IgD-negative memory B cell (primary cell): Measurements from ENCODE around the gene METTL8. TPM values are rescaled to one million over a fixed set of nuclear protein-coding genes. Genes with fewer than 3 reads are reported as not detected.
A peak's percentile ranks its signal among the peaks of the same experiment; 100 is the strongest.
"Not testable (repeated sequence)": the region's sequence is repeated elsewhere in the genome, so short reads cannot be mapped to it uniquely, and the experiment has no call there.

Experiments
- H3K27ac Mint-ChIP-seq, 3 donors: one replicate each; pipeline ENCODE4 v1.8.0; 2020 to 2022; ENCODE audit warnings: mild to moderate bottlenecking in 3 of 3, mixed read lengths in 3 of 3, moderate library complexity in 1 of 3
- H3K27me3 Mint-ChIP-seq: one replicate; pipeline ENCODE4 v1.8.0; 2021; ENCODE audit warnings: mixed read lengths
- H3K36me3 Mint-ChIP-seq: one replicate; pipeline ENCODE4 v1.8.0; 2020; ENCODE audit warnings: mild to moderate bottlenecking, mixed read lengths
- H3K4me1 Mint-ChIP-seq, 3 donors: one replicate each; pipeline ENCODE4 v1.8.0; 2020 to 2022; ENCODE audit warnings: mixed read lengths in 3 of 3, mild to moderate bottlenecking in 1 of 3
- H3K4me3 Mint-ChIP-seq, 4 donors: one replicate each; pipeline ENCODE4 v1.8.0; 2020 to 2022; ENCODE audit warnings: mild to moderate bottlenecking in 4 of 4, mixed read lengths in 4 of 4, moderate library complexity in 3 of 4
- H3K9me3 Mint-ChIP-seq, 3 donors: one replicate each; pipeline ENCODE4 v1.8.0; 2020 to 2021; ENCODE audit warnings: mixed read lengths in 3 of 3, mild to moderate bottlenecking in 1 of 3
- polyA plus RNA-seq: library from polyadenylated mRNA; unstranded; fragments of 300-500 nt; fragmentation: Illumina TruSeq; gene quantifications from one replicate; pipeline ENCODE4 v1.2.3, GENCODE V29; 2021

METTL8 gene
- polyA plus RNA-seq, 1 donor from 2014 or later, result 99.3 TPM

DNA sequence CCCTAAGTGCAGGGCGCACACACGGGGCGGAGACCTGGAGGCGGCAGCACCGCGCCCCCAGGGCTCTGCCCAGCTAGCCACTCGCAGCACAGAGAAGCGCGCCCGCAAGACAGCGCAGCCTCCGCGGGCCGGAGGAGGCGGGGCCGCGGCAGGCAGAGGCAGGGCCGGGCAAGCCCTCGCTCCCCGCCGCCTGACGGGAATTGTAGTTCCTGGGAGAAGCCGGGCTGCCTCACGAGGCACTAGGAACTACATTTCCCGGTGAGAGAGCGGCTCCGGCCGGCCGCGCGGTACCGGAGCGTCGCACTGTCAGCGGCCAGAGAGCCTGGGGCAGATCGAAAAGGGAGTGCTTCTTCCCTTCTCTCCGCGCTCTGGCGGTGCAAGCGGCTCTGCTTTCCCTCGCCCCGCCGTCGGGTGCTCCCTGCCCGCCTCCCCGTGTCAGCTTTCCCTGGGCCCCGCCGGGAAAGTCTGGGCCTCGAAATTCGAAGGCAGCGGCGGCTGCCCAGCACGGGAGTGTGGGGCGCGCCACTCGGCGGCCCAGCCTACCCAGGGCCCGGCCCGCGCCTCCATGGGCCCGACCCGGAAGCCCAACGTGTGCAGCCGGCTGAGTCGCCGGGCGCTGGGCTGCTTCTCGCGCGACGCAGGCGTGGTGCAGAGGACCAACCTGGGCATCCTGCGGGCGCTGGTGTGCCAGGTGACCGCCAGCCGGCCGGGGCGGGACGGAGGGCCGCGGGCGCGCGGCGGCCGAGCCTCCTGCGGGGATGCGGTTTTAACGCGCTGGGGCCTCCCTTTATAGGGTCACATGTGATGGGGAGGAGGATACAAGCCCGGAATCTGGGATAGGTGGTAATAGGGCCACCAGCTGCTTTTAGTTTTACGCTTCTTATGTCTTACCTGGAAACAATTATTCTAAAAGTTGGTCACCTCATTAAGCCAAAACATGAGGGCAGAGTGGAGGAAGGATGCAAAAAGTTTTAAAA is 511 bp upstream of the METTL8 start, which contains the start of gene DCAF17:
TSS of gene DCAF17 (plus strand) at position 214 of the 977 bp plus-strand sequence. CDS start at position 566, 352 bp downstream.
- Mint-ChIP-seq H3K36me3 (peaks cover 14% of the 10 kb centered on the region), H3K27me3 (no peaks in the 10 kb centered on the region), H3K9me3 (peaks cover 0 to 5% (median 0%) of the 10 kb centered on the region in 3 donors), H3K4me1 (peaks cover 21 to 25% (median 23%) of the 10 kb centered on the region in 3 donors), H3K4me3 (peak within 1 kb of the TSS; percentile 80 to 99 (median 94)), H3K27ac (peak within 1 kb of the TSS; percentile 64 to 92 (median 92))

DNA sequence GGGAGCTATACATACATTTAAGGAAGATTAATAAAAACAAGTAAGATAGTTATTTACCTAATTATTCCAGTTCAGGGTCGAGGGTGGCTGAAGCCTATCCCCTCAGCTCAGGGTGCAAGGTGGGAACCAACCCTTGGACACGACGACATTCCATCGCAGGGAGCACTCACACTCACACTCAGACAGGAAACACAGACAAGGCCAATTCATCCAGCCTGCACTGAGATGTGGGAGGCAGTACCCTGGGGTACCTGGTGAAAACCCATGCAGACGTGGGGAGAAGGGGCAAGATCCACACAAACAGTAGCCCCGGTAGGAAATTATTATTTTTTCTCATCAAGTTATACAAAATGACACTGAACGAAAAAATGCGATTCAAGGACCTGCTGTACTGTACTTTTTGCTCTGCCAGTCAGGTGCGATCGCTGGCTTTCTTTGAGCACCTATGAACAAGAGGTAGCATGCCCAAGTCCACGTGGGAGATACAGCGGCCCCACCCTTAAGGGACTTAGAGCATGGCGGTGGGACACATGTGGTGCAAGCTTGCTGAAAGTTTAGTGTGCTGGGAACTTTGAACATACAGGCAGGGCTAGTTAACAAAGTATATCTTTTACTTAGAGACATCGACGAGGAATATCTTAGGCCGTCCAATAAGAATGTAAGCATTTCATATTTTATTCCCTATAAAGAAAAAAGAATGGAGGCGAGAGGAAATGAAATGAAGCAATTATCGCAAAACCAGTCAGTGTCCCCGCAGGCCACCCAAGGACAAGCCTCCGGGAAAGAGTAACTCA is 624 bp downstream of the METTL8 start:
- peaks cover 12% of the 10 kb centered on the region for H3K36me3 Mint-ChIP-seq
- H3K27me3 Mint-ChIP-seq, result no peaks in the 10 kb centered on the region

DNA sequence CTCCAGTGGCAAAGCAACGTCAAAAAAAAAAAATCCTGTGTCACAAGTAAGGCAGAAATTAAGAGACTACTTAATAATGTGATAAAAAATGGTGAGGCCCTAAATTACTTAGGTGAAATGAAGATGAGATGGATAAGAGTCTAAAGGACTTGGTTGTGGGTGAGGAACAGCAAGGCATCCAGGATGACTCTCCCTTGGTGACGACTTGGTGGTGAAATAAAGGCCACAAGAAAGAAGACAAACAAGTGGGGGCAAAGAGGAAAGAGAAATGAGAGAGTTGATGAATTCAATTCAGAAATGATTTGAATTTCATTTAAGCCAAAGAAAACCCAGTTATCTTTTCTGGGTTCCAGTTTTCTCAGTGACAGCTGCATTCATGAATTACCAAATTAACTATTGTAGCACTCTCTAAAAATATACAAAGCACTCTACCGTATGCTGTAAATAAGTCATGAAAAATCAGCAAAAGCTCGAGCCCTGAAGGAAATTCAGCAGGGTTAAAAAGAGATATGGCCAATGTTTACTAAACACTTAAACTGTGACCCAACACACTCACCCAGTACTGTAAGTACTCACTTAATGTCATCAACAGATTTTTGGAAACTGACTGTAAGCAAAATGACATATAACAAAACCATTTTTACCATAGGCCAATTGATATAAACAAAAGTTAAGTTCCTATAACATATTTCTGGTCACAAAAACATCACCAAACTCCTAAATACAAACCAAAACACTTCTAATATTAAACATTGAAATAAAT is 1.4 kb downstream of the METTL8 start:
- H3K27me3 Mint-ChIP-seq, result no peaks in the 10 kb centered on the region
- peak overlapping the region; percentile 80 to 99 (median 94) for H3K4me3 Mint-ChIP-seq
- H3K36me3 Mint-ChIP-seq, result peaks cover 9% of the 10 kb centered on the region
- peaks cover 9 to 25% (median 23%) of the 10 kb centered on the region in 3 donors for H3K4me1 Mint-ChIP-seq
- peaks cover 0 to 5% (median 0%) of the 10 kb centered on the region in 3 donors for H3K9me3 Mint-ChIP-seq
- peak overlapping the region in 2 of 3 donors; percentile 64 to 92 for H3K27ac Mint-ChIP-seq

More for the DNA sequence above, 624 bp downstream of the METTL8 start:
- Mint-ChIP-seq H3K9me3 (peaks cover 0 to 5% (median 0%) of the 10 kb centered on the region in 3 donors), H3K4me1 (peaks cover 12 to 23% (median 23%) of the 10 kb centered on the region in 3 donors), H3K4me3 (peak overlapping the region; percentile 80 to 99 (median 94)), H3K27ac (peak overlapping the region; percentile 64 to 92 (median 92))

DNA sequence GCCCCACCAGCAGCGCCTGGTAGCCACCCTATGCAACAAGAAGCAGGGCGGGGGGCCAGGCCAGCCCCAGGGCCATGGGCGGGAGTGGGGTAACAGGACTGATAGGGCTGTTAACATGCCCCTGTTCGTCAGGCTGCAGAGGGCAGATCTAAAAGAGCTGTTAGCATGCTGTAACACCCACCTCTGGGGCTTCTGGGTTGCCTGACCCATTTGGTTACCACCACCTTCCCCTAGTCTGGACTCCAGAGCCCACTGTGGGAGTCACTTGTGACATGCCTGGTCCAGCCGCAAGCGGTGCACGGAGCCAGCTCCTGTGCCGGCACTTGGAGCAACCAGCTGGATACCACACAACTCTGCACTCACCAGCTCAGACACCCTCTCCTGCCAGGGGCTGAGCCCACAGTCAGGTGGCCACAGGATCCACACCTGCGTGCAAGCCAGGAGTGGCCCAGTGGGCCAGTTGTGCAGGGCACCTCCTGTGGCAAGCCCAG is 2.1 kb downstream of the METTL8 start:
- Mint-ChIP-seq H3K4me3 (peak overlapping the region in 1 of 4 donors; percentile 80), H3K27me3 (no peaks in the 10 kb centered on the region), H3K4me1 (peaks cover 10 to 29% (median 22%) of the 10 kb centered on the region in 3 donors), H3K36me3 (peaks cover 7% of the 10 kb centered on the region), H3K9me3 (peaks cover 0 to 5% (median 0%) of the 10 kb centered on the region in 3 donors), H3K27ac (peak overlapping the region in 1 of 3 donors; percentile 16)

DNA sequence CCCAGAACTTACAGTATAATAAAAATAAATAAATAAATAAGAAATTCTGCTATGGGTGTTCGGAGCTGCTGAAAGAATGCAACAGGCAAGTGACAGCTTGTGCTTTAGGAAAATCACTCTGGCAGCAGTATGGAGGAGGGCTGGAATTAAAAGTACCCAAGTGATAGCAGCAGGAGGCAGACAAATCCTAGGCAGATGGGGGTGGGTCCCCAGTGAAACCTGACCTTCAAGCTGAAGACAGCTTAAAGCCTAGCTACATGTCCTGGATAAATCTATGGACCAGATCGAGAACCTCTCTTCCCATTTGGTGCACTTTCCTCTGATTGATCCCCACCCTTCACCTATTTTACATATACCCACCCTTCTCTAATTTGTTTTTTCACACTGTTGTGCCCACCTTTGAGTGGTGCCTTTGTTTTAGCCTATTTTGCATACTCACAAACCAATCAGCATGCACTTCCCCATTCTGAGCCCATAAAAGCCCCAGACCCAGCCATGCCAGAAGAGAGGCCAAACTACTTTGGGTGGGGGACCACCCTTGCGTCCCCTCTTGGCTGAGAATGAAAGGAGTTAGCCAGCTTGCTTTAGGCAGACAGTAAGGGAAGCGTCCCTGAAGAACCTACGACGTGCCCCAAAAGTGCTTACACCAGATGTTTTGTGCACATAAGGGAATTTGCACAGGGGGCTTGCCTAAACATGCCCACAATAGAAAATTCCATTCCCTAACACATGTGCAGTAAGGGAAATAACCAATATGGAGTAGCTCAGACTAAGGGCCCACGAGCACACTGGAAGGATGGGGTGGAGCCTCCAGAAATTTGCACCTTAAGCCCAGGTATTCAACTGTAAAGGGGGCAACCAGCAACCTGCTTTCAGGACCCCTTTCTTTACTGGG is 3.0 kb downstream of the METTL8 start:
- Mint-ChIP-seq H3K36me3 (peaks cover 3% of the 10 kb centered on the region), H3K4me1 (peaks cover 10 to 29% (median 21%) of the 10 kb centered on the region in 3 donors), H3K4me3 (no peak overlapping the region), H3K9me3 (peaks cover 0 to 5% (median 0%) of the 10 kb centered on the region in 3 donors), H3K27me3 (no peaks in the 10 kb centered on the region), H3K27ac (no peak overlapping the region)

DNA sequence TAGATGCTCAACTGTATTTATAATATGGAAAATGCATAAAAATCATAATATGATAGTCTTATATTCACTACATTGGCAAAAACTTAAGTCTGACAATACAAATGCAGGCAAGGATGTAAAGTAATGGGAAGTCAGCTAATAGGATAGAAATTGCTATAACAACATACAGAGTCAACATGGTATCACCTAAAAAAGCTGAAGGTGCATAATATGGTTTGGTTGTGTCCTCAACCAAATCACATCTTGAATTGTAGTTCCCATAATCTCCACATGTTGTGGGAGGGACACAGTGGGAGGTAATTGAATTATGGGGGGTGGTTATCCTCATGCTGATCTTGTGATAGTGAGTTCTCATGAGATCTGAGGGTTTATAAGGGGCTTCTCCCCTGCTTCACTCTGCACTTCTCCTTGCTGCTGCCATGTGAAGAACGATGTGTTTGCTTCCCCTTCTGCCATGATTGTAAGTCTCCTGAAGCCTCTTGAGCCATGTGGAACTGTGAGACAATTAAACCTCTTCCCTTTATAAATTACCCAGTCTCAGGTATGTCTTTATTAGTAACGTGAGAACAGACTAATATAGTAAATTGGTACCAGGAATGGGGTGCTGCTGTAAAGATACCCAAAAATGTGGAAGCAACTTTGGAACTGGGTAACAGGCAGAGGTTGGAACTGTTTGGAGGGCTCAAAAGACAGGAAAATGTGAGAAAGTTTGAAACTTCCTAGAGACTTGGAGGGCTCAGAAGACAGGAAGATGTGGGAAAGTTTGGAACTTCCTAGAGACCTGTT is 10.9 kb downstream of the METTL8 start:
- H3K27ac Mint-ChIP-seq, H3K36me3 Mint-ChIP-seq, H3K27me3 Mint-ChIP-seq, H3K4me3 Mint-ChIP-seq: not testable (repeated sequence)
- H3K4me1 Mint-ChIP-seq, result peaks cover 10 to 11% (median 11%) of the 10 kb centered on the region in 3 donors
- H3K9me3 Mint-ChIP-seq, result peaks cover 3 to 27% (median 14%) of the 10 kb centered on the region in 3 donors

DNA sequence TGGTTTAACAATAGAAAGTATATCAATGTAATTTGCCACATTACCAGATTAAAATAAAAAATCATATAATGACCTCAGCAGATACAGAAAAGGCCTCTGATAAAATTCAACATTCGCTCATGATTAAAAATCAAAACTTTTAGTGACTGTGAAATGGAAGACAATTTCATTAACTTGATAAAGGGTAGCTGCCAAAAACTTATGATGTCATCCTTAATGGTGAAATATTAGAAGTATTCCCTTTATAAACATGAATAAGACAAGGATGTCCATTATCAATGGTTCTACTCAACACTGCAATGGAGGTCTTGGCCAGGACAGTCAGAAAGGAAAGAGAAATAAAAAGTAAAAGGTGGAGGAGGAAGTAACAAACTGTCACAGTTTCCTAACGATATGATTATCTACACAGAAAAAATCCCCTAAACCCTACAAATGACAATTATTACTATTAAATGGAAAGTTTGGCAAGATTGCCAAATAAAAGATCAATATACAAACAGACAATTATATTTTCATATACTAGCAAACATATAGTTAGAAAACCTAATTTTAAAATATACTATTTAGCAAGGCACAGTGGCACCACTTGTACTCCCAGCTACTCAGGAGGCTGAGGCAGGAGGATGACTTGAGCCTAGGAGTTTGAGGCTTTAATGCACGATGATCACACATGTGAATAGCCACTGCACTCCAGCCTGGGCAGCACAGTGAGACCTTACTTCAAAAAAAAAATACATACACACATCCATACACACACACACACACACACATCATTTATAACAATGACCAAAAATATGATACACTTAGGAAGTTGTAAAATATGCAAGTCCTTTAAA is 12.8 kb downstream of the METTL8 start:
- Mint-ChIP-seq H3K9me3 (peaks cover 3 to 27% (median 14%) of the 10 kb centered on the region in 3 donors), H3K4me1 (peaks cover 9 to 13% (median 12%) of the 10 kb centered on the region in 3 donors), H3K27ac (peak overlapping the region; percentile 6 to 64 (median 29)), H3K36me3 (peaks cover 7% of the 10 kb centered on the region), H3K4me3 (peak overlapping the region in 1 of 4 donors; percentile 76), H3K27me3 (no peaks in the 10 kb centered on the region)

DNA sequence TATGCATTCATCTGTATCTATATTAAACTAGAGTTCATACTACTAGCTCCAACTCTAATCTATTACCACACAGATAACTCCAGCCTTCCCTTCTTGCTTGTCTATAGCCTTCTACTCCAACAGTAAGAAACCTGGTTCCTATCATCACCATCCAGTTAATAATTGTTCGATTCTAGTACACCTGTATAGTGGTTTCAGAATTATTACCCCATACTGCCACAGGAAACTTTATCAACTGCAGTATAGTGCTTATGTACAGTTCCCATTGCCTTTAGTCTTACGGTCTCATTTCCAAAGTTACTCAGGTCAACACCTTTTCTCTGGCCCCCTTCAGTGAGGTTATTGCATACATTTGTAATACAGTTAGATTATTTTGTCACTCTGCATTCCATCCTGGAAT is 14.5 kb downstream of the METTL8 start:
- Mint-ChIP-seq H3K4me3 (no peak overlapping the region), H3K36me3 (peaks cover 5% of the 10 kb centered on the region), H3K27me3 (no peaks in the 10 kb centered on the region), H3K27ac (no peak overlapping the region), H3K9me3 (peaks cover 3 to 16% (median 10%) of the 10 kb centered on the region in 3 donors), H3K4me1 (peaks cover 12 to 20% (median 18%) of the 10 kb centered on the region in 3 donors)

DNA sequence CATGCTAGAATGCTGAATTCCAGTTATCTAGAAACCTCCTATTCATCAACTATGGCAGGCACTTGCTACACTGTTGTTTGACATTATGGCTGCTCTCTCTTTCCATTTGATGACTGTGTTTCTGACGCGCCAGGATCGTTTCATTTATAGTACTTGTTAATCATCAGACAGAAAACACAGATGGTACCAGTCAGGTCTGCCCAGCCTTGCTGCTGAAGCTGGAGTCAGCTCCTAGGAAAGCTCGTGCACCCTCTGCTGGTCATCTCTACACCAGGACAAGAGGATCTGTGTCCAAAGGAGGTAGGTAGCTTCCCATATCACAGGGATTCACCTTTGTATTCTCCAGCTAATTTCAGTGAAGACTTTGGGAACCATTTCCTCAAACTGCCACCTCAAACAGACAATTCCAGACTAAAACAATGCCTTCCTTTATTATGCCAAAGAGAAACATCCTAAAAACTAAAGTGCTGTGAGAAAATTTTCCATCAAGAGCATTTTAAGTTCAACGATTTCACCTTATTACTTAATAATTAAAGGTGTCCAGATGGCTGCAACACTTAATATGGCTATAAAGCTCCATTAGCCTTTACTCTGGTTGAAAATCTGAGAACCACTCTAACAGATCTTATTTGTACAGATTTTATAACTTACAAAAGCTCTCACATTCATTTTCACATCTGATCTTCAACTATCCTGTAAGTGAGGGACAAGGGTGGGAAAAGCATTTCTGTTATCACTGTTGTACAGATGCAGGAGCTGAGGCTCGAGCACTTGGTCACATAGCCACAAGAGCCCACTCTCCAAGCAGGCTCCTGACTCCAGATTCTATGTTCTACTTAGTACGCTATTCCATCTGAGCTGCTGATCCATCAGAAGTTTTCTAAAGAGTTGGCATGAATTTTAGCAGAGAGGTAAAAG is 17.5 kb downstream of the METTL8 start:
- Mint-ChIP-seq H3K4me3 (peak overlapping the region in 2 of 4 donors; percentile 42 to 73), H3K27ac (peak overlapping the region in 2 of 3 donors; percentile 3 to 86), H3K4me1 (peaks cover 12 to 19% (median 17%) of the 10 kb centered on the region in 3 donors), H3K36me3 (peaks cover 3% of the 10 kb centered on the region), H3K27me3 (no peaks in the 10 kb centered on the region), H3K9me3 (peaks cover 0 to 1% (median 0%) of the 10 kb centered on the region in 3 donors)

DNA sequence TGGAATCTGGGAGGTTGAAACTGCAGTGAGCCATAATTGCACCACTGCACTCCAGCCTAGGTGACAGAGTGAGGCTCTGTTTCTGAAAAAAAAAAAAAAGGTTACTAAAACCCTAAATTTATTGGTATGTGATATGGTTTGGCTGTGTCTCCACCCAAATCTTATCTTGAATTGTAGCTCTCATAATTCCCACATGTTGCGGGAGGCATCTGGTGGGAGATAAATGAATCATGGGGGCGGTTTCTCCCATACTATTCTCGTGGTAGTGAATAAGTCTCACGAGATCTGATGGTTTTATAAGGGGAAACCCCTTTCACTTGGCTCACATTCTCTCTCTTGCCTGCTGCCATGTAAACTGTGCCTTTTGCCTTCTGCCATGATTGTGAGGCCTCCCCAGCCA is 19.1 kb downstream of the METTL8 start:
- not testable (repeated sequence) for H3K27me3 Mint-ChIP-seq, H3K9me3 Mint-ChIP-seq, H3K4me3 Mint-ChIP-seq, H3K36me3 Mint-ChIP-seq
- Mint-ChIP-seq H3K27ac (peak overlapping the region in 1 of 3 donors; percentile 52), H3K4me1 (peaks cover 10 to 15% (median 12%) of the 10 kb centered on the region in 3 donors)

DNA sequence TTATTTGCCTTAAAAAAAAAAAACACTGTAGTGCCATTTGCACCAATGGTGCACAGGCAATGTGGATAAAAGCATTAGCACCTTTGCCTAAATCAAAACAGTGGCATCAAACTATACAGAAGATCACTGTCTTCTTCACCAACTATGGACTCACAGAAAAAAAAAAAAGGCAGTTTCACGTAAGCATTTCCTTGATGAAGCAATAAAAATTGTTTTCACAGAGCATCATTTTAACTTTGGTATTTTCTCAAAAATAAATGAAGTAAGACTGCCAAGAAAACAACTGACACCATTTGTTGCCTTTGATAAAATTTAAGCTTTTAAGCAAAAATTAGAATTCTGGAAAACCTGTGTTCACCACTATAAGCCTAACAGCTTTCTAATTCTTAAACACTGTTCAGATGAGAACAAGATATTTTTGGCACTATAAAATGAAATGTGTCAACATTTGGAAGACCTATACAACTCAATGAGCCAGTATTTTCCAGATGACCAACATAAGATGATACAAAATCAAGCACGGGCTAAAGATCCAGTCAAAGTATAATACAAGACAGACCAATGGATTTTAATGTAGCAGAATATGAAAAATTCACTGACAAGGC is 21.1 kb downstream of the METTL8 start:
- Mint-ChIP-seq H3K27me3 (no peaks in the 10 kb centered on the region), H3K27ac (no peak overlapping the region), H3K4me3 (no peak overlapping the region), H3K36me3 (no peaks in the 10 kb centered on the region), H3K4me1 (peaks cover 10 to 16% (median 13%) of the 10 kb centered on the region in 3 donors), H3K9me3 (no peaks in the 10 kb centered on the region)
